Endodermal cell (in vitro differentiated cells): ENCODE data around the gene WASHC3. TPM values are rescaled to one million over a fixed set of nuclear protein-coding genes. Genes with fewer than 3 reads are reported as not detected.
"Not testable (repeated sequence)": the region's sequence is repeated elsewhere in the genome, so short reads cannot be mapped to it uniquely, and the experiment has no call there.

Experiments used
- DNase-seq: peaks from one replicate; pipeline ENCODE4 v3.0.0-alpha.2; 2017
- H3K27ac ChIP-seq: 2 replicates; pipeline ENCODE4 v1.5.1; 2013; ENCODE audit warnings: mild to moderate bottlenecking, low read depth, low read length, moderate library complexity
- H3K27me3 ChIP-seq: 2 replicates; pipeline ENCODE4 v1.6.1; 2013; ENCODE audit warnings: mild to moderate bottlenecking, low read length, moderate library complexity; ENCODE audit not compliant: insufficient read depth, control insufficient read depth, poor library complexity, severe bottlenecking
- H3K36me3 ChIP-seq: 2 replicates; pipeline ENCODE4 v1.7.0; 2013; ENCODE audit warnings: mild to moderate bottlenecking, low read length, moderate library complexity; ENCODE audit not compliant: control insufficient read depth, insufficient read depth
- H3K4me1 ChIP-seq: one replicate; pipeline ENCODE4 v1.7.0; 2013; ENCODE audit warnings: low read length; ENCODE audit not compliant: control insufficient read depth, insufficient read depth
- H3K4me3 ChIP-seq: 2 replicates; pipeline ENCODE4 v1.5.1; 2013; ENCODE audit warnings: mild to moderate bottlenecking, low read length, moderate library complexity
- H3K9ac ChIP-seq: 2 replicates; pipeline ENCODE4 v1.6.1; 2013; ENCODE audit warnings: mild to moderate bottlenecking, low read length, moderate library complexity; ENCODE audit not compliant: poor library complexity, severe bottlenecking; ENCODE audit errors: extremely low read depth
- H3K9me3 ChIP-seq: 2 replicates; pipeline ENCODE4 v1.6.1; 2013; ENCODE audit warnings: mild to moderate bottlenecking, low read length, moderate library complexity; ENCODE audit not compliant: control insufficient read depth
- H3K27ac Mint-ChIP-seq: 2 replicates; pipeline ENCODE4 v1.8.0; 2020; ENCODE audit warnings: mixed read lengths
- H3K27me3 Mint-ChIP-seq: 2 replicates; pipeline ENCODE4 v1.8.0; 2021; ENCODE audit warnings: mild to moderate bottlenecking, mixed read lengths; ENCODE audit not compliant: insufficient read depth
- H3K36me3 Mint-ChIP-seq: 2 replicates; pipeline ENCODE4 v1.8.0; 2020; ENCODE audit warnings: low read depth, mixed read lengths
- H3K4me1 Mint-ChIP-seq: 2 replicates; pipeline ENCODE4 v1.8.0; 2020; ENCODE audit warnings: mixed read lengths
- H3K4me3 Mint-ChIP-seq: 2 replicates; pipeline ENCODE4 v1.8.0; 2020; ENCODE audit warnings: mild to moderate bottlenecking, moderate library complexity, mixed read lengths
- H3K9me3 Mint-ChIP-seq: 2 replicates; pipeline ENCODE4 v1.8.0; 2020; ENCODE audit warnings: mild to moderate bottlenecking, mixed read lengths
- CTCF ChIP-seq: fragments of 200-600 bp; sonication (generic); conservative IDR thresholded peaks from 2 replicates; pipeline ENCODE4 v1.5.0; 2021; ENCODE audit warnings: antibody characterized with exemption, mild to moderate bottlenecking
- WGBS, 2 experiments: methylation state at CpG; one replicate each; pipeline versions ENCODE4 v1.1.5 to v1.1.7; 2013; ENCODE audit warnings: missing lambda C conversion rate in 2 of 2, mixed read lengths in 1 of 2; ENCODE audit not compliant: insufficient coverage in 1 of 2, insufficient read length in 1 of 2; 5-methylcytosine and 5-hydroxymethylcytosine counted together
- total RNA-seq, 2 donors: library from RNA; stranded (reverse); fragmentation: NEBNext Ultra II Directional in 1 of 2; extraction: Animal tissue kit (Norgen Biotek cat#: 25700) in 1 of 2; gene quantifications; 2 replicates in 1 of 2; 3 replicates in 1 of 2; pipeline ENCODE4 v1.2.1, GENCODE V29; 2021

WASHC3 gene
- total RNA-seq, 2 donors from 2014 or later, result 18.4 to 18.8 TPM

GRCh38 chr12:102023343-102023930 lies 38.4 kb downstream of the WASHC3 start:
- Histone ChIP-seq H3K36me3 (peaks cover 5% of the 10 kb centered on the region), H3K27me3 (no peaks in the 10 kb centered on the region), H3K9me3 (no peaks in the 10 kb centered on the region), H3K4me3 (no peak overlapping the region), H3K9ac (no peak overlapping the region), H3K4me1 (no peaks in the 10 kb centered on the region), H3K27ac (no peak overlapping the region)
- no peaks in the 10 kb centered on the region for H3K27me3 Mint-ChIP-seq
- DNase-seq, result no peak
- TF ChIP-seq CTCF, result no peak
- WGBS, 2 experiments, result 97% methylated on average over 3 of the region's 3 CpGs; no CpG with 5 or more reads in 1 of the 2 experiments
- H3K4me1 Mint-ChIP-seq, result no peaks in the 10 kb centered on the region
- H3K27ac Mint-ChIP-seq, result no peak overlapping the region
- no peaks in the 10 kb centered on the region for H3K36me3 Mint-ChIP-seq
- H3K4me3 Mint-ChIP-seq, result no peak overlapping the region
- no peaks in the 10 kb centered on the region for H3K9me3 Mint-ChIP-seq

- Mint-ChIP-seq H3K4me1 (no peaks in the 10 kb centered on the region), H3K27me3 (no peaks in the 10 kb centered on the region), H3K9me3 (no peaks in the 10 kb centered on the region), H3K27ac (no peak overlapping the region), H3K36me3 (no peaks in the 10 kb centered on the region), H3K4me3 (no peak overlapping the region)
- Histone ChIP-seq H3K4me1 (no peaks in the 10 kb centered on the region), H3K9ac (no peak overlapping the region), H3K27me3 (no peaks in the 10 kb centered on the region), H3K36me3 (peaks cover 6% of the 10 kb centered on the region), H3K9me3 (no peaks in the 10 kb centered on the region), H3K4me3 (no peak overlapping the region), H3K27ac (no peak overlapping the region)
- DNase-seq, result no peak
- TF ChIP-seq CTCF, result no peak
- 91 to 100% methylated on average over 1 of the region's 1 CpG for WGBS, 2 experiments
Measured at GRCh38 chr12:102022286-102022685, 39.5 kb downstream of the WASHC3 start.

- H3K36me3 ChIP-seq, result peaks cover 9% of the 10 kb centered on the region
- Mint-ChIP-seq H3K4me3 (no peak overlapping the region), H3K9me3 (no peaks in the 10 kb centered on the region), H3K36me3 (no peaks in the 10 kb centered on the region), H3K27ac (no peak overlapping the region), H3K27me3 (no peaks in the 10 kb centered on the region), H3K4me1 (no peaks in the 10 kb centered on the region)
- 100% methylated on average over 1 to 2 of the region's 2 CpGs for WGBS, 2 experiments
- no peak overlapping the region for H3K27ac ChIP-seq
- no peaks in the 10 kb centered on the region for H3K4me1 ChIP-seq
- H3K4me3 ChIP-seq, result no peak overlapping the region
- no peak for TF ChIP-seq CTCF
- H3K9ac ChIP-seq, result no peak overlapping the region
- no peaks in the 10 kb centered on the region for H3K27me3 ChIP-seq
- H3K9me3 ChIP-seq, result no peaks in the 10 kb centered on the region
- no peak for DNase-seq
Measured at GRCh38 chr12:102021540-102022246, 40.1 kb downstream of the WASHC3 start.

- WGBS, 2 experiments, result 97 to 100% methylated on average over 4 of the region's 5 CpGs
Measured at GRCh38 chr12:102018607-102019006, 43.2 kb downstream of the WASHC3 start.

More at GRCh38 chr12:102018607-102019006, 43.2 kb downstream of the WASHC3 start:
- H3K27ac ChIP-seq, H3K4me3 ChIP-seq, H3K4me1 ChIP-seq, H3K36me3 ChIP-seq, H3K36me3 Mint-ChIP-seq, H3K4me3 Mint-ChIP-seq, H3K9me3 ChIP-seq, H3K27ac Mint-ChIP-seq, H3K9ac ChIP-seq, H3K9me3 Mint-ChIP-seq, DNase-seq, H3K27me3 ChIP-seq, H3K27me3 Mint-ChIP-seq, H3K4me1 Mint-ChIP-seq: not testable (repeated sequence)
